NCI-H1436 (cell line): ENCODE data around the gene INMT.
A peak's percentile ranks its signal among the peaks of the same experiment; 100 is the strongest.

Experiments used
- DNase-seq: peaks from one replicate; lab custom pipeline; 2025; lab: John Stamatoyannopoulos, UW

Gene INMT

GRCh38 chr7:30787486-30787885, 35.6 kb downstream of the INMT start:
- no peak for DNase-seq

- DNase-seq = no peak
Measured at GRCh38 chr7:30788640-30789333, 36.9 kb downstream of the INMT start.

GRCh38 chr7:30789334-30789711, 37.4 kb downstream of the INMT start:
- DNase-seq = no peak

- no peak for DNase-seq
Measured at GRCh38 chr7:30790356-30790755, 38.4 kb downstream of the INMT start.

- no peak for DNase-seq
Measured at GRCh38 chr7:30791114-30791513, 39.2 kb downstream of the INMT start.

- DNase-seq = no peak
Measured at GRCh38 chr7:30795161-30795948, 43.4 kb downstream of the INMT start.

- DNase-seq = no peak
Measured at GRCh38 chr7:30796105-30796869, 44.4 kb downstream of the INMT start.

GRCh38 chr7:30797176-30798040, 45.5 kb downstream of the INMT start:
- no peak for DNase-seq

- DNase-seq = no peak
Measured at GRCh38 chr7:30799206-30799975, 47.5 kb downstream of the INMT start.

- no peak for DNase-seq
Measured at GRCh38 chr7:30799976-30800661, 48.2 kb downstream of the INMT start.

- DNase-seq = peak; percentile 42
Measured at GRCh38 chr7:30800785-30801252, 48.9 kb downstream of the INMT start.

GRCh38 chr7:30802812-30803211, 50.9 kb downstream of the INMT start:
- DNase-seq = no peak

GRCh38 chr7:30804078-30804661, 52.2 kb downstream of the INMT start:
- no peak for DNase-seq

- no peak for DNase-seq
Measured at GRCh38 chr7:30805081-30805691, 53.3 kb downstream of the INMT start.

- DNase-seq = peak; percentile 28
Measured at GRCh38 chr7:30805931-30806330, 54.0 kb downstream of the INMT start.
